OCI-LY1 (cell line): Measurements from ENCODE around the gene CHGA.

Source experiments
- H2AFZ ChIP-seq: fragments of 200-600 bp; sonication (generic), shearing (Covaris generic); 2 replicates; pipeline ENCODE4 v1.6.0; 2014; ENCODE audit warnings: antibody characterized with exemption, mild to moderate bottlenecking, low read length
- H3F3A ChIP-seq: fragments of 200-600 bp; sonication (generic), shearing (Covaris generic); 2 replicates; pipeline ENCODE4 v1.6.0; 2014; ENCODE audit warnings: mild to moderate bottlenecking, antibody characterized with exemption, low read length, moderate library complexity; ENCODE audit not compliant: insufficient read depth
- H3K27ac ChIP-seq: fragments of 200-600 bp; sonication (generic); 2 replicates; pipeline ENCODE4 v1.5.1; 2014; ENCODE audit warnings: low read length, mixed run types, mild to moderate bottlenecking, low read depth; ENCODE audit not compliant: poor library complexity, severe bottlenecking
- H3K27me3 ChIP-seq: fragments of 200-600 bp; sonication (generic); 2 replicates; pipeline ENCODE4 v1.6.0; 2014; ENCODE audit warnings: antibody characterized with exemption, mild to moderate bottlenecking, low read length, moderate library complexity; ENCODE audit not compliant: insufficient read depth
- H3K36me3 ChIP-seq: fragments of 200-600 bp; sonication (generic); 2 replicates; pipeline ENCODE4 v1.6.1; 2014; ENCODE audit warnings: mild to moderate bottlenecking, antibody characterized with exemption, low read length, moderate library complexity, mixed read lengths; ENCODE audit not compliant: insufficient read depth
- H3K4me1 ChIP-seq: fragments of 200-600 bp; sonication (generic); 2 replicates; pipeline ENCODE4 v1.5.1; 2014; ENCODE audit warnings: mild to moderate bottlenecking, low read length, moderate library complexity; ENCODE audit not compliant: insufficient read depth, severe bottlenecking
- H3K4me2 ChIP-seq: fragments of 200-600 bp; sonication (generic), shearing (Covaris generic); 2 replicates; pipeline ENCODE4 v1.6.1; 2014; ENCODE audit warnings: low read length
- H3K4me3 ChIP-seq: fragments of 200-600 bp; sonication (generic); 2 replicates; pipeline ENCODE4 v1.5.1; 2014; ENCODE audit warnings: low read length, low read depth, mild to moderate bottlenecking, mixed read lengths; ENCODE audit not compliant: poor library complexity, severe bottlenecking
- H3K79me2 ChIP-seq: fragments of 200-600 bp; shearing (Covaris generic); 2 replicates; pipeline ENCODE4 v1.6.1; 2016; ENCODE audit warnings: mixed run types, low read length, mixed read lengths; ENCODE audit not compliant: insufficient read depth
- H3K9ac ChIP-seq: fragments of 200-600 bp; sonication (generic), shearing (Covaris generic); 2 replicates; pipeline ENCODE4 v1.6.1; 2014; ENCODE audit warnings: mild to moderate bottlenecking, low read length, mixed read lengths
- H3K9me2 ChIP-seq: fragments of 200-600 bp; sonication (generic), shearing (Covaris generic); 2 replicates; pipeline ENCODE4 v1.6.1; 2014; ENCODE audit warnings: low read depth, mild to moderate bottlenecking, low read length, mixed read lengths
- H3K9me3 ChIP-seq: fragments of 200-600 bp; shearing (Covaris generic); 2 replicates; pipeline ENCODE4 v1.6.1; 2014; ENCODE audit warnings: low read length, mixed read lengths
- H4K20me1 ChIP-seq: fragments of 200-600 bp; sonication (generic), shearing (Covaris generic); 2 replicates; pipeline ENCODE4 v1.6.0; 2016; ENCODE audit warnings: mild to moderate bottlenecking, low read length; ENCODE audit not compliant: insufficient read depth
- EZH2 ChIP-seq: fragments of 200-600 bp; sonication (generic), shearing (Covaris generic); IDR thresholded peaks from 2 replicates; pipeline ENCODE4 v1.8.0; 2017; ENCODE audit warnings: borderline replicate concordance, mixed run types, mild to moderate bottlenecking, antibody characterized with exemption, low read length, moderate library complexity, mixed read lengths
- TF ChIP-seq, protein P1 (sequence below): fragments of 200-600 bp; sonication (generic), shearing (Covaris generic); IDR thresholded peaks from 2 replicates; pipeline ENCODE4 v1.5.1; 2017; ENCODE audit warnings: mild to moderate bottlenecking, antibody characterized with exemption, low read length, moderate library complexity, mixed read lengths

Gene CHGA

DNA sequence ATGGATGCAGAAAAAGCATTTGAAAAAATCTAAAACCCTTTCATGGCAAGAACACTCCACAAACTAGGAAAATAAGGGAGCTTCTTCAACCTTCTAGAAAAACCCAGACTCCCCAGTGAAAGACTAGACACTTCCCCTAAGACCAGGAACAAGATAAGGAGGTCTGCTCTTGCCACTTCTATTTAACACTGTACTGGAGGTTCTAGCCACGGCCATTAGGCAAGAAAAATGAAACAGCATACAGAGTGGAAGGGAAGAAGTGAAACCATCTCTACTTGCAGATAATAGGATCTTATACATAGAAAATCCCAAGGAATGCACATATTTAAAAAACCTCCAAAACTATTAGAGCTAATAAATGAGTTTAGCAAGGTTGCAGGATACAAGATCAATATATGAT is 42.3 kb downstream of the CHGA start:
- no peaks in the 10 kb centered on the region for H3K36me3 ChIP-seq
- H4K20me1 ChIP-seq, result no peaks in the 10 kb centered on the region
- H3K27ac ChIP-seq, result no peak overlapping the region
- H3K9me3 ChIP-seq, result 0 out of 2 replicates have a peak, but pooled peaks cover 4% of the 10 kb centered on the region
- H3K4me2 ChIP-seq, result no peak overlapping the region
- no peaks in the 10 kb centered on the region for H3K79me2 ChIP-seq
- no peak overlapping the region for H3K4me3 ChIP-seq
- no peak overlapping the region for H3K9ac ChIP-seq
- H3F3A ChIP-seq, result no peaks in the 10 kb centered on the region
- TF ChIP-seq, protein P1, sequence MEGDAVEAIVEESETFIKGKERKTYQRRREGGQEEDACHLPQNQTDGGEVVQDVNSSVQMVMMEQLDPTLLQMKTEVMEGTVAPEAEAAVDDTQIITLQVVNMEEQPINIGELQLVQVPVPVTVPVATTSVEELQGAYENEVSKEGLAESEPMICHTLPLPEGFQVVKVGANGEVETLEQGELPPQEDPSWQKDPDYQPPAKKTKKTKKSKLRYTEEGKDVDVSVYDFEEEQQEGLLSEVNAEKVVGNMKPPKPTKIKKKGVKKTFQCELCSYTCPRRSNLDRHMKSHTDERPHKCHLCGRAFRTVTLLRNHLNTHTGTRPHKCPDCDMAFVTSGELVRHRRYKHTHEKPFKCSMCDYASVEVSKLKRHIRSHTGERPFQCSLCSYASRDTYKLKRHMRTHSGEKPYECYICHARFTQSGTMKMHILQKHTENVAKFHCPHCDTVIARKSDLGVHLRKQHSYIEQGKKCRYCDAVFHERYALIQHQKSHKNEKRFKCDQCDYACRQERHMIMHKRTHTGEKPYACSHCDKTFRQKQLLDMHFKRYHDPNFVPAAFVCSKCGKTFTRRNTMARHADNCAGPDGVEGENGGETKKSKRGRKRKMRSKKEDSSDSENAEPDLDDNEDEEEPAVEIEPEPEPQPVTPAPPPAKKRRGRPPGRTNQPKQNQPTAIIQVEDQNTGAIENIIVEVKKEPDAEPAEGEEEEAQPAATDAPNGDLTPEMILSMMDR, result no peak
- no peak for TF ChIP-seq EZH2
- H3K27me3 ChIP-seq, result no peaks in the 10 kb centered on the region
- H2AFZ ChIP-seq, result no peak overlapping the region
- H3K4me1 ChIP-seq, result no peaks in the 10 kb centered on the region
- no peaks in the 10 kb centered on the region for H3K9me2 ChIP-seq

DNA sequence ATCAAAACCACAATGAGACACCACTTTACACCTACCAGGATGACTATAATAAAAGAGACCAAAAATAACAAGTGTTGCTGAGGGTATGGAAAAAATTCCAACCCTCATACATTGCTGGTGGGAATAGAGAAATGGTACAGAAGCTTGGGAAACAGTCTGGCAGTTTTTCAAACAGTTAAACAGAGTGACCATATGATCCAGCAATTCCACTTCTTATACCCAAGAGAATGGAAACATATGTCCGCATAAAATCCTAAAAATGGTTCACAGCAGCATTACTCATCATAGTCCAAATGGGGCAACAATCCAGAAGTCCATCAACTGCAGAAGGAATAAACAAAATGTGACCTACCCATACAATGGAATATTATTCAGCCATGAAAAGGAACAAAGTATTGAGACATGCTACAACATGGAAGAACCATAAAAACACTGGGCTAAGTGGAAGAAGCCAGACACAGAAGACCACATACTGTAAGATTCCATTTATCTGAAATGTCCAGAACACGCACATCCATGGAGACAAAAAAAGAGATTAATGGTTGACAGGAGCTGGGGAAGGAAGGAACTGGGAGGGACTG is 44.5 kb downstream of the CHGA start:
- H2AFZ ChIP-seq, result no peak overlapping the region
- no peaks in the 10 kb centered on the region for H4K20me1 ChIP-seq
- H3K79me2 ChIP-seq, result no peaks in the 10 kb centered on the region
- TF ChIP-seq, protein P1, result no peak
- TF ChIP-seq EZH2, result no peak
- no peak overlapping the region for H3K4me2 ChIP-seq
- no peaks in the 10 kb centered on the region for H3F3A ChIP-seq
- no peaks in the 10 kb centered on the region for H3K36me3 ChIP-seq
- H3K4me1 ChIP-seq, result no peaks in the 10 kb centered on the region
- H3K4me3 ChIP-seq, result no peak overlapping the region
- no peaks in the 10 kb centered on the region; the same call in 1 of the 2 replicates for H3K27me3 ChIP-seq
- no peak overlapping the region for H3K27ac ChIP-seq
- no peaks in the 10 kb centered on the region for H3K9me2 ChIP-seq
- 0 out of 2 replicates have a peak, but pooled peaks cover 4% of the 10 kb centered on the region for H3K9me3 ChIP-seq
- no peak overlapping the region for H3K9ac ChIP-seq

DNA sequence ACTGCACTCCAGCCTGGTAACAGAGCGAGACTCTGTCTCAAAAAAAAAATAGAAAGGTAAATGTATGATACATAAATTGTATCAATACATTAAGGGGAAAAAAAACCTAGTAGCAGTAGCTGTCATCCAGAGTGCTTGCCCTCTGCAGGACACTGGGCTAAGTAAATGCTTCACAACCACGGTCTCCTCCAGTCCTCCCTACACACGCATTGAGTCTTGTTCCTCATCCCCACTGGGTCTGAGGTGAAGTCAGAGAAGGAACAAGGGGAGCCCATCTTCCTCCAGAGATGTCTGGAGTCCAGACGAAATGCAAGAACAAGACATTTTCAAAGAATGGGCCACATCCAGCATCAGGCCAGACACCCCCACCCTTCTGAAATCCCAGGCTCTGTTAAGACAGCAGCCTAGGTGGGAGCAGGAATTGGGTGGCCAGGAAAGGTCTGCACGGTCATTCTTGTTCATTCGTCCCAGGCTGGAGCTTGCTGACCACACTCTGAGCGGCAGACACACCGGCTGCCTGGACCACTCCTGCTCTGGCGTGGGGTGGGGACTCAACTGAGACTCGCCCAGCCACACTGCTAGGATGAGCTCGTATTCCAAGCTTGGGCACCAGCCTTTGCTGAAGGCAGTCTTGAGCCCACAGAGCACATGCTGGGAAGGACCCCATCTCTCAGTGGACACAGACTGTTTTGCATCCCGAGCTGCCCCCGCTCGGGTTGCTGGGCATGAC is 45.5 kb downstream of the CHGA start:
- Histone ChIP-seq H3K4me3 (no peak overlapping the region), H3K27ac (no peak overlapping the region), H3K79me2 (no peaks in the 10 kb centered on the region), H4K20me1 (no peaks in the 10 kb centered on the region), H3K27me3 (no peaks in the 10 kb centered on the region; the same call in 1 of the 2 replicates), H3K9ac (no peak overlapping the region), H3K9me2 (no peaks in the 10 kb centered on the region), H3K9me3 (0 out of 2 replicates have a peak, but pooled peaks cover 4% of the 10 kb centered on the region), H2AFZ (no peak overlapping the region), H3K4me1 (no peaks in the 10 kb centered on the region), H3F3A (no peaks in the 10 kb centered on the region), H3K4me2 (no peak overlapping the region), H3K36me3 (no peaks in the 10 kb centered on the region)
- no peak for TF ChIP-seq EZH2
- TF ChIP-seq, protein P1, result no peak
